Prostate gland (tissue), 2 donors: ENCODE measurements around the gene PRICKLE2. TPM values are rescaled to one million over a fixed set of nuclear protein-coding genes. Genes with fewer than 3 reads are reported as not detected.

Source experiments
- DNase-seq: peaks from one replicate; pipeline ENCODE4 v3.0.0-alpha.2; 2019; ENCODE audit warnings: low spot score
- H3K27ac ChIP-seq, 2 donors: fragments of 200-600 bp; sonication (generic); 2 replicates each; pipeline ENCODE4 v1.5.1; 2017 to 2019
- H3K27me3 ChIP-seq: fragments of 200-600 bp; sonication (generic); replicated peaks from 2 replicates; pipeline ENCODE4 v1.5.1; 2019; ENCODE audit not compliant: insufficient read depth
- H3K36me3 ChIP-seq, 2 donors: fragments of 200-600 bp; sonication (generic); 1 replicate in 1 of 2; 2 replicates in 1 of 2; pipeline versions ENCODE4 v1.5.1 to v1.8.1; 2017 to 2019
- H3K4me1 ChIP-seq: fragments of 200-600 bp; sonication (generic); replicated peaks from 2 replicates; pipeline ENCODE4 v1.5.1; 2019
- H3K4me3 ChIP-seq, 2 donors: fragments of 200-600 bp; sonication (generic); 2 replicates each; pipeline ENCODE4 v1.5.1; 2017 to 2019
- H3K9me3 ChIP-seq: fragments of 200-600 bp; sonication (generic); 2 replicates; pipeline ENCODE4 v1.5.1; 2017
- CTCF ChIP-seq, 4 experiments: fragments of 200-600 bp in 2 of 4; fragments of 450-650 bp in 2 of 4; sonication (generic) in 2 of 4; IDR thresholded peaks; 1 replicate in 3 of 4; 2 replicates in 1 of 4; pipeline ENCODE4 v1.5.1; 2016 to 2019; ENCODE audit warnings: antibody characterized with exemption in 4 of 4, mild to moderate bottlenecking in 2 of 4, moderate library complexity in 2 of 4
- POLR2A ChIP-seq: fragments of 450-650 bp; IDR thresholded peaks from one replicate; pipeline ENCODE4 v1.6.1; 2016; ENCODE audit warnings: antibody characterized with exemption, mild to moderate bottlenecking
- POLR2AphosphoS5 ChIP-seq: sonication (generic); formaldehyde crosslinking; IDR thresholded peaks from one replicate; pipeline ENCODE4 v1.6.1; 2017; ENCODE audit warnings: antibody characterized with exemption
- WGBS: methylation state at CpG from one replicate; pipeline ENCODE4 v1.1.5; 2018; 5-methylcytosine and 5-hydroxymethylcytosine counted together
- intact Hi-C: fragments of 100-400 bp; cut with DNase I; formaldehyde crosslinking; loops from one replicate; pipeline ENCODE4 v1.14.2; 2022
- total RNA-seq, 2 donors: library from RNA; depleted of rRNA; stranded (reverse); fragments of >200 nt; gene quantifications; one replicate each; pipeline ENCODE4 v1.1.0, GENCODE V29; 2016

The PRICKLE2 gene
- total RNA-seq, 2 donors from 2014 or later = 11.9 to 21.0 TPM

GRCh38 chr3:64188810-64189560 is 36.3 kb downstream of the PRICKLE2 start:
- peak; percentile 25 for DNase-seq
- intact Hi-C loops = loop anchor here (5.0 kb wide), 1 partner anchor 78 kb away; no protein-coding TSS in a partner anchor
- Histone ChIP-seq H3K36me3 (no peaks in the 10 kb centered on the region), H3K27me3 (no peaks in the 10 kb centered on the region), H3K4me3 (no peak overlapping the region), H3K27ac (peak overlapping the region; percentile 16 to 57), H3K9me3 (no peaks in the 10 kb centered on the region), H3K4me1 (no peaks in the 10 kb centered on the region)
- 13% methylated on average over 7 of the region's 7 CpGs for whole genome bisulfite sequencing
- TF ChIP-seq POLR2A = no peak
- TF ChIP-seq POLR2AphosphoS5 = peak; percentile 65
- no peak for TF ChIP-seq CTCF (IDR thresholded peaks at IDR 0.05)

GRCh38 chr3:64187065-64187959 is 38.0 kb downstream of the PRICKLE2 start:
- H3K27ac ChIP-seq = peak overlapping the region; percentile 33 to 57
- DNase-seq = peak; percentile 63
- no peaks in the 10 kb centered on the region for H3K27me3 ChIP-seq
- H3K4me1 ChIP-seq = no peaks in the 10 kb centered on the region
- H3K36me3 ChIP-seq = no peaks in the 10 kb centered on the region
- H3K9me3 ChIP-seq = no peaks in the 10 kb centered on the region
- no peak overlapping the region for H3K4me3 ChIP-seq
- TF ChIP-seq POLR2AphosphoS5 (peak; percentile 77), CTCF (IDR thresholded peaks at IDR 0.05) (peak in 1 of 4 experiments; percentile 19), POLR2A (no peak)
- 14% methylated on average over 9 of the region's 9 CpGs for WGBS
- intact Hi-C loops = loop anchor here (1.0 to 5.0 kb wide), 2 partner anchors 21 to 80 kb away; no protein-coding TSS in a partner anchor

- H3K4me1 ChIP-seq = no peaks in the 10 kb centered on the region
- intact Hi-C loops = loop anchor here (1.0 to 5.0 kb wide), 2 partner anchors 20 to 81 kb away; no protein-coding TSS in a partner anchor
Measured at GRCh38 chr3:64186667-64187064, 38.6 kb downstream of the PRICKLE2 start.

GRCh38 chr3:64185436-64185835 is 39.8 kb downstream of the PRICKLE2 start:
- Histone ChIP-seq H3K36me3 (no peaks in the 10 kb centered on the region), H3K9me3 (no peaks in the 10 kb centered on the region), H3K27ac (no peak overlapping the region), H3K27me3 (no peaks in the 10 kb centered on the region), H3K4me1 (no peaks in the 10 kb centered on the region), H3K4me3 (no peak overlapping the region)
- 80% methylated on average over 2 of the region's 2 CpGs for WGBS
- intact Hi-C loops = loop anchor here (5.0 kb wide), 1 partner anchor 82 kb away; no protein-coding TSS in a partner anchor
- no peak for DNase-seq
- TF ChIP-seq POLR2AphosphoS5 (no peak), CTCF (IDR thresholded peaks at IDR 0.05) (no peak), POLR2A (no peak)

More at GRCh38 chr3:64186667-64187064, 38.6 kb downstream of the PRICKLE2 start:
- WGBS = 64% methylated on average over 2 of the region's 2 CpGs
- Histone ChIP-seq H3K4me3 (no peak overlapping the region), H3K27me3 (no peaks in the 10 kb centered on the region), H3K27ac (peak overlapping the region; percentile 33 to 57), H3K9me3 (no peaks in the 10 kb centered on the region), H3K36me3 (no peaks in the 10 kb centered on the region)
- DNase-seq = no peak
- TF ChIP-seq POLR2A (no peak), CTCF (IDR thresholded peaks at IDR 0.05) (no peak), POLR2AphosphoS5 (no peak)
